WTC11 (cell line): Measurements from ENCODE around the gene CD164L2.

ENCODE experiments used
- CTCF ChIP-seq: fragments of 200-600 bp; IDR thresholded peaks from 2 replicates; pipeline ENCODE4 v1.8.0; 2022; ENCODE audit warnings: antibody characterized with exemption
- MYBL2 ChIP-seq: sonication (generic); formaldehyde crosslinking; IDR thresholded peaks from 2 replicates; pipeline ENCODE4 v1.8.1; 2023; ENCODE audit warnings: mild to moderate bottlenecking, moderate library complexity, missing genetic modification reagents
- NR2C2 ChIP-seq: sonication (generic); formaldehyde crosslinking; IDR thresholded peaks from 2 replicates; pipeline ENCODE4 v1.8.0; 2022; ENCODE audit warnings: mild to moderate bottlenecking, missing genetic modification reagents
- SP1 ChIP-seq: sonication (generic); formaldehyde crosslinking; conservative IDR thresholded peaks from 2 replicates; pipeline ENCODE4 v1.8.1; 2022; ENCODE audit warnings: missing genetic modification reagents
- ZNF121 ChIP-seq: sonication (generic); formaldehyde crosslinking; IDR thresholded peaks from 2 replicates; pipeline ENCODE4 v1.8.0; 2023; ENCODE audit warnings: missing genetic modification reagents

GRCh38 chr1:27333717-27334279, 49.3 kb downstream of the CD164L2 start:
- TF ChIP-seq CTCF = no peak
- no peak for TF ChIP-seq MYBL2
- TF ChIP-seq NR2C2 (CRISPR knock-in tag) = no peak
- TF ChIP-seq ZNF121 (CRISPR knock-in tag) = no peak
- no peak for TF ChIP-seq SP1 (CRISPR knock-in tag)
